NCI-H2196 (cell line): ENCODE results near the gene PPP3CA.

Experiments used
- DNase-seq: peaks from one replicate; lab custom pipeline; 2025; ENCODE audit not compliant: unreplicated experiment; lab: John Stamatoyannopoulos, UW

The PPP3CA gene

GRCh38 chr4:100977746-100978397, 369.5 kb downstream of the PPP3CA start:
- DNase-seq = no peak

- DNase-seq = no peak
These were observed 370.1 kb downstream of the PPP3CA start for GRCh38 chr4:100977274-100977673.
